ENCODE data around the gene USP17L20. TPM values are rescaled to one million over a fixed set of nuclear protein-coding genes. Genes with fewer than 3 reads are reported as not detected.
"Not testable (repeated sequence)": the region's sequence is repeated elsewhere in the genome, so short reads cannot be mapped to it uniquely, and the experiment has no call there.

USP17L20 gene
- total RNA-seq (not detected), polyA plus RNA-seq (not detected)
- long read RNA-seq, donor 1, result 0 reads
- long read RNA-seq, donor 2, result 0 reads
- long read RNA-seq, donor 3, result 0 reads
- long read RNA-seq, donor 4, result 0 reads
- long read RNA-seq, donor 5, result 0 reads

GRCh38 chr4:9257824-9258223 is at the start of gene USP17L20:
TSS of gene USP17L20 (plus strand) at chr4:9258124. CDS start at chr4:9258124, 0 bp downstream.
- DNase-seq; H3K36me3 ChIP-seq (ENCODE audit: control insufficient read depth in 4 of 4, insufficient read depth in 4 of 4, low read length in 4 of 4); H3K9me3 ChIP-seq (ENCODE audit: control insufficient read depth in 4 of 4, insufficient read depth in 3 of 4, low read length in 3 of 4); H3K9ac ChIP-seq (ENCODE audit: insufficient read depth in 1 of 2, low read length in 2 of 2); H3K4me3 ChIP-seq; H3K4me1 ChIP-seq (ENCODE audit: control insufficient read depth in 5 of 5, insufficient read depth in 5 of 5, low read length in 5 of 5); ATAC-seq (ENCODE audit: insufficient read depth, low FRiP score); H3K27me3 ChIP-seq (ENCODE audit: control insufficient read depth in 3 of 3, insufficient read depth in 3 of 3, low read length in 2 of 3); H3K27ac ChIP-seq (ENCODE audit: low read depth in 1 of 2, low read length in 1 of 2): not testable (repeated sequence)
- WGBS, 2 donors, result no CpG with 5 or more reads among the region's 15 CpGs

- not testable (repeated sequence) for H3K4me1 ChIP-seq (ENCODE audit: control insufficient read depth in 5 of 5, insufficient read depth in 5 of 5, low read length in 5 of 5); DNase-seq; H3K27me3 ChIP-seq (ENCODE audit: control insufficient read depth in 3 of 3, insufficient read depth in 3 of 3, low read length in 2 of 3); H3K9me3 ChIP-seq (ENCODE audit: control insufficient read depth in 4 of 4, insufficient read depth in 3 of 4, low read length in 3 of 4); H3K36me3 ChIP-seq (ENCODE audit: control insufficient read depth in 4 of 4, insufficient read depth in 4 of 4, low read length in 4 of 4); ATAC-seq (ENCODE audit: insufficient read depth, low FRiP score); H3K27ac ChIP-seq (ENCODE audit: low read depth in 1 of 2, low read length in 1 of 2); H3K4me3 ChIP-seq; H3K9ac ChIP-seq (ENCODE audit: insufficient read depth in 1 of 2, low read length in 2 of 2)
- no CpG with 5 or more reads among the region's 13 CpGs for WGBS, 2 donors
Measured at GRCh38 chr4:9210357-9210756, 47.6 kb upstream of the USP17L20 start, which contains the start of gene USP17L10. TSS of gene USP17L10 (plus strand) at chr4:9210657. CDS start at chr4:9210657, 0 bp downstream.

- ATAC-seq (ENCODE audit: insufficient read depth, low FRiP score); H3K36me3 ChIP-seq (ENCODE audit: control insufficient read depth in 4 of 4, insufficient read depth in 4 of 4, low read length in 4 of 4); H3K4me1 ChIP-seq (ENCODE audit: control insufficient read depth in 5 of 5, insufficient read depth in 5 of 5, low read length in 5 of 5); H3K27ac ChIP-seq (ENCODE audit: low read depth in 1 of 2, low read length in 1 of 2); H3K4me3 ChIP-seq; H3K9ac ChIP-seq (ENCODE audit: insufficient read depth in 1 of 2, low read length in 2 of 2); H3K9me3 ChIP-seq (ENCODE audit: control insufficient read depth in 4 of 4, insufficient read depth in 3 of 4, low read length in 3 of 4); DNase-seq; H3K27me3 ChIP-seq (ENCODE audit: control insufficient read depth in 3 of 3, insufficient read depth in 3 of 3, low read length in 2 of 3): not testable (repeated sequence)
- WGBS, 2 donors, result 76 to 84% methylated on average over 11 of the region's 14 CpGs
Measured at GRCh38 chr4:9214701-9215100, 43.2 kb upstream of the USP17L20 start.

GRCh38 chr4:9215105-9215504 is 42.8 kb upstream of the USP17L20 start, which contains the start of gene USP17L11:
TSS of gene USP17L11 (plus strand) at chr4:9215405. CDS start at chr4:9215405, 0 bp downstream.
- H3K4me3 ChIP-seq; H3K27me3 ChIP-seq (ENCODE audit: control insufficient read depth in 3 of 3, insufficient read depth in 3 of 3, low read length in 2 of 3): not testable (repeated sequence)
- WGBS, 2 donors, result no CpG with 5 or more reads among the region's 14 CpGs

GRCh38 chr4:9219852-9220251 is 38.1 kb upstream of the USP17L20 start, which contains the start of gene USP17L12:
TSS of gene USP17L12 (plus strand) at chr4:9220152. CDS start at chr4:9220152, 0 bp downstream.
- not testable (repeated sequence) for H3K4me1 ChIP-seq (ENCODE audit: control insufficient read depth in 5 of 5, insufficient read depth in 5 of 5, low read length in 5 of 5); H3K9ac ChIP-seq (ENCODE audit: insufficient read depth in 1 of 2, low read length in 2 of 2); ATAC-seq (ENCODE audit: insufficient read depth, low FRiP score); H3K36me3 ChIP-seq (ENCODE audit: control insufficient read depth in 4 of 4, insufficient read depth in 4 of 4, low read length in 4 of 4); H3K27ac ChIP-seq (ENCODE audit: low read depth in 1 of 2, low read length in 1 of 2); H3K27me3 ChIP-seq (ENCODE audit: control insufficient read depth in 3 of 3, insufficient read depth in 3 of 3, low read length in 2 of 3); H3K9me3 ChIP-seq (ENCODE audit: control insufficient read depth in 4 of 4, insufficient read depth in 3 of 4, low read length in 3 of 4); DNase-seq; H3K4me3 ChIP-seq
- no CpG with 5 or more reads among the region's 13 CpGs for WGBS, 2 donors

More at GRCh38 chr4:9215105-9215504, 42.8 kb upstream of the USP17L20 start, which contains the start of gene USP17L11:
- H3K4me1 ChIP-seq (ENCODE audit: control insufficient read depth in 5 of 5, insufficient read depth in 5 of 5, low read length in 5 of 5); H3K27ac ChIP-seq (ENCODE audit: low read depth in 1 of 2, low read length in 1 of 2); H3K9me3 ChIP-seq (ENCODE audit: control insufficient read depth in 4 of 4, insufficient read depth in 3 of 4, low read length in 3 of 4); H3K36me3 ChIP-seq (ENCODE audit: control insufficient read depth in 4 of 4, insufficient read depth in 4 of 4, low read length in 4 of 4); H3K9ac ChIP-seq (ENCODE audit: insufficient read depth in 1 of 2, low read length in 2 of 2); DNase-seq; ATAC-seq (ENCODE audit: insufficient read depth, low FRiP score): not testable (repeated sequence)

- not testable (repeated sequence) for ATAC-seq (ENCODE audit: insufficient read depth, low FRiP score); H3K27me3 ChIP-seq (ENCODE audit: control insufficient read depth in 3 of 3, insufficient read depth in 3 of 3, low read length in 2 of 3); DNase-seq; H3K4me1 ChIP-seq (ENCODE audit: control insufficient read depth in 5 of 5, insufficient read depth in 5 of 5, low read length in 5 of 5); H3K9me3 ChIP-seq (ENCODE audit: control insufficient read depth in 4 of 4, insufficient read depth in 3 of 4, low read length in 3 of 4); H3K27ac ChIP-seq (ENCODE audit: low read depth in 1 of 2, low read length in 1 of 2); H3K9ac ChIP-seq (ENCODE audit: insufficient read depth in 1 of 2, low read length in 2 of 2); H3K4me3 ChIP-seq; H3K36me3 ChIP-seq (ENCODE audit: control insufficient read depth in 4 of 4, insufficient read depth in 4 of 4, low read length in 4 of 4)
- no CpG with 5 or more reads among the region's 14 CpGs for WGBS, 2 donors
Measured at GRCh38 chr4:9224596-9224995, 33.3 kb upstream of the USP17L20 start, which contains the start of gene USP17L13. TSS of gene USP17L13 (plus strand) at chr4:9224896. CDS start at chr4:9224896, 0 bp downstream.

GRCh38 chr4:9230249-9230648 is 27.7 kb upstream of the USP17L20 start:
- DNase-seq, result not testable (repeated sequence)

GRCh38 chr4:9234085-9234484 is 23.8 kb upstream of the USP17L20 start, which contains the start of gene USP17L15:
TSS of gene USP17L15 (plus strand) at chr4:9234385. CDS start at chr4:9234385, 0 bp downstream.
- not testable (repeated sequence) for H3K4me1 ChIP-seq (ENCODE audit: control insufficient read depth in 5 of 5, insufficient read depth in 5 of 5, low read length in 5 of 5); DNase-seq; H3K4me3 ChIP-seq; H3K27me3 ChIP-seq (ENCODE audit: control insufficient read depth in 3 of 3, insufficient read depth in 3 of 3, low read length in 2 of 3); H3K27ac ChIP-seq (ENCODE audit: low read depth in 1 of 2, low read length in 1 of 2); ATAC-seq (ENCODE audit: insufficient read depth, low FRiP score); H3K9ac ChIP-seq (ENCODE audit: insufficient read depth in 1 of 2, low read length in 2 of 2); H3K9me3 ChIP-seq (ENCODE audit: control insufficient read depth in 4 of 4, insufficient read depth in 3 of 4, low read length in 3 of 4); H3K36me3 ChIP-seq (ENCODE audit: control insufficient read depth in 4 of 4, insufficient read depth in 4 of 4, low read length in 4 of 4)
- no CpG with 5 or more reads among the region's 15 CpGs for WGBS, 2 donors

More at GRCh38 chr4:9230249-9230648, 27.7 kb upstream of the USP17L20 start:
- not testable (repeated sequence) for H3K4me1 ChIP-seq (ENCODE audit: control insufficient read depth in 5 of 5, insufficient read depth in 5 of 5, low read length in 5 of 5); H3K27me3 ChIP-seq (ENCODE audit: control insufficient read depth in 3 of 3, insufficient read depth in 3 of 3, low read length in 2 of 3); H3K4me3 ChIP-seq; H3K36me3 ChIP-seq (ENCODE audit: control insufficient read depth in 4 of 4, insufficient read depth in 4 of 4, low read length in 4 of 4); ATAC-seq (ENCODE audit: insufficient read depth, low FRiP score); H3K9me3 ChIP-seq (ENCODE audit: control insufficient read depth in 4 of 4, insufficient read depth in 3 of 4, low read length in 3 of 4); H3K9ac ChIP-seq (ENCODE audit: insufficient read depth in 1 of 2, low read length in 2 of 2); H3K27ac ChIP-seq (ENCODE audit: low read depth in 1 of 2, low read length in 1 of 2)
- WGBS, 2 donors, result 81 to 90% methylated on average over 5 of the region's 8 CpGs
